HG03108 (cell line): ENCODE measurements around the gene PNPLA7.
"Not testable (repeated sequence)": the region's sequence is repeated elsewhere in the genome, so short reads cannot be mapped to it uniquely, and the experiment has no call there.

ENCODE experiments used
- ATAC-seq: cut with Tn5 transposase; IDR thresholded peaks from one replicate; pipeline ENCODE4 v1.9.1; 2021; ENCODE audit warnings: moderate library complexity; ENCODE audit not compliant: unreplicated experiment

Gene PNPLA7

GRCh38 chr9:137482094-137482781 lies 68.0 kb downstream of the PNPLA7 start:
- ATAC-seq: peak; percentile 73

- ATAC-seq: no peak
Observed at GRCh38 chr9:137480686-137481683, 69.2 kb downstream of the PNPLA7 start.

GRCh38 chr9:137479892-137480685 lies 70.1 kb downstream of the PNPLA7 start:
- ATAC-seq: no peak

GRCh38 chr9:137478962-137479861 lies 71.0 kb downstream of the PNPLA7 start:
- no peak for ATAC-seq

GRCh38 chr9:137478613-137478961 lies 71.6 kb downstream of the PNPLA7 start:
- no peak for ATAC-seq

GRCh38 chr9:137477778-137478612 lies 72.2 kb downstream of the PNPLA7 start:
- no peak for ATAC-seq

- no peak for ATAC-seq
Observed at GRCh38 chr9:137476856-137477255, 73.3 kb downstream of the PNPLA7 start.

- no peak for ATAC-seq
Observed at GRCh38 chr9:137475666-137476065, 74.5 kb downstream of the PNPLA7 start.

GRCh38 chr9:137474271-137474670 lies 75.9 kb downstream of the PNPLA7 start:
- ATAC-seq: no peak

- no peak for ATAC-seq
Observed at GRCh38 chr9:137470785-137471184, 79.4 kb downstream of the PNPLA7 start.

GRCh38 chr9:137467896-137468295 lies 82.3 kb downstream of the PNPLA7 start:
- no peak for ATAC-seq

- ATAC-seq: no peak
Observed at GRCh38 chr9:137467161-137467581, 83.0 kb downstream of the PNPLA7 start.

GRCh38 chr9:137466389-137467085 lies 83.7 kb downstream of the PNPLA7 start:
- not testable (repeated sequence) for ATAC-seq

- ATAC-seq: no peak
Observed at GRCh38 chr9:137465720-137466388, 84.3 kb downstream of the PNPLA7 start.

GRCh38 chr9:137465000-137465719 lies 85.0 kb downstream of the PNPLA7 start:
- ATAC-seq: no peak

- no peak for ATAC-seq
Observed at GRCh38 chr9:137464291-137464999, 85.8 kb downstream of the PNPLA7 start.

GRCh38 chr9:137463931-137464290 lies 86.3 kb downstream of the PNPLA7 start:
- ATAC-seq: no peak
